ENCODE data around the gene TOM1. TPM values are rescaled to one million over a fixed set of nuclear protein-coding genes. Genes with fewer than 3 reads are reported as not detected.

Gene TOM1
- total and polyA plus RNA-seq, 2 of the 13 experiments (the other 11 are each of a cell fraction or from before 2014, with no cell fraction given): 30.8 to 87.3 TPM

DNA sequence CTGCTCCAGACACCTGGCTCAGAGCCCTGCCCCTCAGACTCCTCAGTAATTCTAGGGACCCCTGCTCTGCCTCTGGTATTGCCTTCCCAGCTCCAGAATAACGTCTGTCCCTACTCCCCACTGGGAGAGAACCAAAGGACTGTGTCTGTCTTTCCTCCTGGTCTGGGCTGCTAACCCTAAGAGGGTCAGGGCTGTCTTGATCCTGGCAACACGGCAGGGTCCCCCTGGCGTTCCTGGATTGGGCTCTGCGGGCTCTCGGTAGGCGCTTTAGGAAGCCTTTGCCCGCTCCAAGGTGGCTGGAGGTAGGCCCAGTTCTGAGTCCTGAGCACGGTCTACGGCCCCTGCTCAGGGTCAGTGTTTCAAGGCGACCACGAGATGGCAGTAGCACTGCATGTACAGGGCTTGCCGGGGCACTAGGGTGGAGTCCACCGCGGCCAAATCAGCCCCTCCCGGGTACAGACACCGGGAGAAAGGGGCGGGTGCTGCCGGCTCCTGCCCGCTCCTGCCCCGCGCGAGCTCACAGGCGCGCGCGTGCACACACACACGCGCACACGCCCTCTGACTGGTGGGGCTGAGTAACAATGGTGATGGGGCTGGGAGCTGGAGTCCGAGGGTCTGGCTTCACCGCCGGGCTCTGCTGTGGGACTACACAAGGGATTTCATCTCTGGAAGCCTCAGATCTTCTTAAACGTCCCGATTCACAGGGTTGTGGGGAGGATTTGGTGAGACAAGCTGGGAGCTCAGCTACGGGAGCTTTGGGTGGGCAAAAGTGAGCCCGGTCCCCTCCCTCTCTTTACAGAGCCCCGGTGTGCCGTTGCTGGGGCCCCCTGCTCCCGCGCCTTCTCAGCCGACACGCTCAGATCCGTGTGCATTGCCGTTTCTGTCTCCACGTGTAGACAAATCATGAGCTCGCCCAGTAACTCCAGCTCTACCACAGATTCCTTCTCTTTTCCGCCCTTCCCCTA lies 51.1 kb downstream of the TOM1 start (continued):
- TF ChIP-seq ATF4 (CRISPR knock-in tag; IDR thresholded peaks at IDR 0.05): no peak
- 0 out of 2 replicates have a peak, but pooled peaks have one; percentile 59 for TF ChIP-seq TFDP2 (CRISPR knock-in tag; IDR thresholded peaks at IDR 0.05)
- TF ChIP-seq HDAC1 (CRISPR knock-in tag; IDR thresholded peaks at IDR 0.05): peak; percentile 69
- TF ChIP-seq ZNF773 (CRISPR knock-in tag; IDR thresholded peaks at IDR 0.05; ENCODE audit: borderline replicate concordance): peak; percentile 11; the same call in 1 of the 2 replicates
- TF ChIP-seq CREM (IDR thresholded peaks at IDR 0.05): no peak
- no peak for TF ChIP-seq CREM (CRISPR knock-in tag; IDR thresholded peaks at IDR 0.05)
- no peak for TF ChIP-seq ZNF577 (CRISPR knock-in tag; IDR thresholded peaks at IDR 0.05; ENCODE audit: borderline replicate concordance, low read depth)
- TF ChIP-seq NR2F6 (IDR thresholded peaks at IDR 0.05): no peak
- TF ChIP-seq NR2F6 (CRISPR knock-in tag; IDR thresholded peaks at IDR 0.05): peak; percentile 72
- TF ChIP-seq ZFP1 (CRISPR knock-in tag; IDR thresholded peaks at IDR 0.05): peak; percentile 61; the same call in 1 of the 2 replicates
- no peak for TF ChIP-seq ZNF709 (CRISPR knock-in tag; IDR thresholded peaks at IDR 0.05)
- TF ChIP-seq CBFB (CRISPR knock-in tag; IDR thresholded peaks at IDR 0.05): 0 out of 2 replicates have a peak, but pooled peaks have one; percentile 68
- peak; percentile 97 for TF ChIP-seq KDM2A (CRISPR knock-in tag; IDR thresholded peaks at IDR 0.05; ENCODE audit: borderline replicate concordance, low read depth)
- no peak; the same call in none of the 2 replicates for TF ChIP-seq TFDP1 (CRISPR knock-in tag; IDR thresholded peaks at IDR 0.05; ENCODE audit: borderline replicate concordance)
- TF ChIP-seq TRAFD1 (CRISPR knock-in tag; IDR thresholded peaks at IDR 0.05; ENCODE audit: borderline replicate concordance): 0 out of 2 replicates have a peak, but pooled peaks have one; percentile 55
- peak; percentile 54; the same call in 1 of the 2 replicates for TF ChIP-seq ZNF264 (CRISPR knock-in tag; IDR thresholded peaks at IDR 0.05)
- TF ChIP-seq PHF20 (CRISPR knock-in tag; IDR thresholded peaks at IDR 0.05): no peak
- TF ChIP-seq AHR (CRISPR knock-in tag; IDR thresholded peaks at IDR 0.05): 0 out of 2 replicates have a peak, but pooled peaks have one; percentile 24
- 0 out of 2 replicates have a peak, but pooled peaks have one; percentile 28 for TF ChIP-seq RARA (CRISPR knock-in tag; IDR thresholded peaks at IDR 0.05)
- TF ChIP-seq SMAD3 (CRISPR knock-in tag; IDR thresholded peaks at IDR 0.05): 0 out of 2 replicates have a peak, but pooled peaks have one; percentile 29
- TF ChIP-seq ZNF574 (CRISPR knock-in tag; IDR thresholded peaks at IDR 0.05): peak; percentile 79
